CD4-positive, alpha-beta T cell (primary cell): Measurements from ENCODE around the gene MYCBP. TPM values are rescaled to one million over a fixed set of nuclear protein-coding genes. Genes with fewer than 3 reads are reported as not detected.

Source experiments
- ATAC-seq: fragments of 200-7000 bp; cut with Tn5 transposase; one replicate; pipeline ENCODE4 v1.10.0; 2022; ENCODE audit warnings: mild to moderate bottlenecking; ENCODE audit not compliant: poor library complexity
- CTCF ChIA-PET: fragments of 350-600 bp; sonication (Branson Sonifier 250); formaldehyde crosslinking; loops from one replicate; lab custom pipeline; 2021; ENCODE audit warnings: antibody characterized with exemption, inconsistent platforms; lab: Charles Lee
- POLR2A ChIA-PET: fragments of 350-600 bp; sonication (Branson Sonifier 250); formaldehyde crosslinking; loops from one replicate; lab custom pipeline; 2021; ENCODE audit warnings: antibody characterized with exemption, inconsistent platforms; lab: Charles Lee
- DNase-seq, 14 experiments: peaks; one replicate each; pipeline ENCODE4 v3.0.0-alpha.2; 2013 to 2020; ENCODE audit warnings: mixed read lengths in 2 of 14
- H3K27ac ChIP-seq, 2 donors: one replicate each; pipeline versions ENCODE4 v1.5.1 to v1.7.0; 2013; ENCODE audit warnings: low read length in 2 of 2, low read depth in 1 of 2, mild to moderate bottlenecking in 1 of 2
- H3K27me3 ChIP-seq, 2 experiments: 1 replicate in 1 of 2; 2 replicates in 1 of 2; pipeline versions ENCODE4 v1.6.1 to v1.7.0; 2013; ENCODE audit warnings: low read length in 2 of 2, control low read depth in 1 of 2, mild to moderate bottlenecking in 1 of 2, moderate library complexity in 1 of 2; ENCODE audit not compliant: insufficient read depth in 2 of 2, control insufficient read depth in 1 of 2
- H3K36me3 ChIP-seq: one replicate; pipeline ENCODE4 v1.6.1; 2013; ENCODE audit warnings: low read length, control low read depth; ENCODE audit not compliant: insufficient read depth
- H3K4me1 ChIP-seq: one replicate; pipeline ENCODE4 v1.6.1; 2013; ENCODE audit warnings: low read length, control low read depth; ENCODE audit not compliant: insufficient read depth
- H3K4me3 ChIP-seq: one replicate; pipeline ENCODE4 v1.5.1; 2013; ENCODE audit warnings: mild to moderate bottlenecking, low read length, moderate library complexity
- H3K9me3 ChIP-seq, 2 experiments: 1 replicate in 1 of 2; 2 replicates in 1 of 2; pipeline versions ENCODE4 v1.6.1 to v1.7.0; 2013; ENCODE audit warnings: low read length in 2 of 2, mild to moderate bottlenecking in 2 of 2, control low read depth in 1 of 2, moderate library complexity in 1 of 2; ENCODE audit not compliant: control insufficient read depth in 1 of 2, insufficient read depth in 1 of 2
- H3K27ac Mint-ChIP-seq: one replicate; pipeline ENCODE4 v1.8.0; 2020; ENCODE audit warnings: mixed read lengths
- H3K27me3 Mint-ChIP-seq: one replicate; pipeline ENCODE4 v1.8.0; 2021; ENCODE audit warnings: mixed read lengths
- H3K36me3 Mint-ChIP-seq: one replicate; pipeline ENCODE4 v1.8.0; 2021; ENCODE audit warnings: low read depth, mixed read lengths
- H3K4me1 Mint-ChIP-seq: one replicate; pipeline ENCODE4 v1.8.0; 2021; ENCODE audit warnings: low read depth, mixed read lengths
- H3K4me3 Mint-ChIP-seq: one replicate; pipeline ENCODE4 v1.8.0; 2020; ENCODE audit warnings: mild to moderate bottlenecking, mixed read lengths
- H3K9me3 Mint-ChIP-seq: one replicate; pipeline ENCODE4 v1.8.0; 2020; ENCODE audit warnings: mixed read lengths
- CTCF ChIP-seq: fragments of 200-600 bp; IDR thresholded peaks from one replicate; pipeline ENCODE4 v1.8.0; 2022; ENCODE audit warnings: antibody characterized with exemption, mild to moderate bottlenecking
- intact Hi-C, 2 experiments: fragments of 100-400 bp; cut with DNase I in 1 of 2; cut with micrococcal nuclease in 1 of 2; formaldehyde crosslinking; loops; one replicate each; pipeline versions ENCODE4 v1.15.1 to v1.9.0; 2023 to 2025; cut with DNase I, micrococcal nuclease
- total RNA-seq, 174 experiments: library from RNA in 2 of 174; stranded (reverse) in 2 of 174; gene quantifications; one replicate each; pipeline ENCODE4 v1.2.3 and lab custom pipeline; 2021 to 2026

Gene MYCBP
- total RNA-seq, 2 experiments from 2014 or later: 1.5 to 2.2 TPM

GRCh38 chr1:38908821-38909220 lies 35.7 kb upstream of the MYCBP start:
- no peak overlapping the region for H3K27ac Mint-ChIP-seq
- no peak for TF ChIP-seq CTCF
- H3K36me3 Mint-ChIP-seq: no peaks in the 10 kb centered on the region
- Histone ChIP-seq H3K36me3 (no peaks in the 10 kb centered on the region), H3K9me3 (peaks cover 8 to 15% of the 10 kb centered on the region in 2 experiments), H3K27me3 (no peaks in the 10 kb centered on the region), H3K4me3 (no peak overlapping the region), H3K27ac (no peak overlapping the region), H3K4me1 (no peaks in the 10 kb centered on the region)
- no peaks in the 10 kb centered on the region for H3K4me1 Mint-ChIP-seq
- intact Hi-C loops: no loop called here
- H3K4me3 Mint-ChIP-seq: no peak overlapping the region
- DNase-seq (no peak), ATAC-seq (no peak)
- CTCF ChIA-PET: no interaction called here
- POLR2A ChIA-PET: no interaction called here
- H3K27me3 Mint-ChIP-seq: no peaks in the 10 kb centered on the region
- no peaks in the 10 kb centered on the region for H3K9me3 Mint-ChIP-seq

- no peak for ATAC-seq
- no peaks in the 10 kb centered on the region for H3K9me3 Mint-ChIP-seq
- H3K36me3 ChIP-seq: no peaks in the 10 kb centered on the region
- intact Hi-C loops: no loop called here
- H3K4me1 ChIP-seq: no peaks in the 10 kb centered on the region
- no peaks in the 10 kb centered on the region for H3K27me3 Mint-ChIP-seq
- peaks cover 8 to 15% of the 10 kb centered on the region in 2 experiments for H3K9me3 ChIP-seq
- H3K4me1 Mint-ChIP-seq: no peaks in the 10 kb centered on the region
- H3K27ac Mint-ChIP-seq: no peak overlapping the region
- DNase-seq: no peak
- H3K4me3 ChIP-seq: no peak overlapping the region
- H3K4me3 Mint-ChIP-seq: no peak overlapping the region
- H3K36me3 Mint-ChIP-seq: no peaks in the 10 kb centered on the region
- no peaks in the 10 kb centered on the region for H3K27me3 ChIP-seq
- H3K27ac ChIP-seq: no peak overlapping the region
- no peak for TF ChIP-seq CTCF
- POLR2A ChIA-PET: no interaction called here
- CTCF ChIA-PET: no interaction called here
These were observed 32.8 kb upstream of the MYCBP start for GRCh38 chr1:38905985-38906384.

GRCh38 chr1:38899560-38899959 lies 26.4 kb upstream of the MYCBP start:
- Histone ChIP-seq H3K4me3 (no peak overlapping the region), H3K27me3 (no peaks in the 10 kb centered on the region), H3K27ac (no peak overlapping the region), H3K4me1 (no peaks in the 10 kb centered on the region), H3K36me3 (no peaks in the 10 kb centered on the region), H3K9me3 (no peaks in the 10 kb centered on the region)
- no peak for DNase-seq
- Mint-ChIP-seq H3K4me3 (no peak overlapping the region), H3K4me1 (no peaks in the 10 kb centered on the region), H3K36me3 (no peaks in the 10 kb centered on the region), H3K27me3 (no peaks in the 10 kb centered on the region), H3K9me3 (no peaks in the 10 kb centered on the region), H3K27ac (no peak overlapping the region)
- no peak for ATAC-seq
- intact Hi-C loops: loop anchor here in 1 of 2 experiments (10.0 kb wide), 1 partner anchor 195 kb away; no protein-coding TSS in a partner anchor
- ChIA-PET CTCF (no interaction called here), POLR2A (interaction anchor here (0.7 kb wide), 1 partner anchor 18 kb away, joined by 4 read pairs; no protein-coding TSS in a partner anchor)
- TF ChIP-seq CTCF: no peak
